K562 (cell line): ENCODE results near the gene FGD1. TPM values are rescaled to one million over a fixed set of nuclear protein-coding genes. Genes with fewer than 3 reads are reported as not detected.

Experiments
- ATAC-seq: fragments of 200-7000 bp; cut with Tn5 transposase; 3 replicates; pipeline ENCODE4 v1.9.1; 2020; ENCODE audit warnings: moderate library complexity
- BruUV-seq: library from RNA; stranded (reverse); fragments of 400-500 nt; replicated peaks from 2 replicates; lab custom pipeline; 2021; lab: Mats Ljungman, UMichigan
- CTCF ChIA-PET: fragments of 300-600 bp; formaldehyde crosslinking; extraction: SDS; loops from one replicate; lab custom pipeline; 2021; ENCODE audit warnings: low intra/inter-chr PET ratio; lab: Yijun Ruan, JAX
- POLR2A ChIA-PET: fragments of 300-600, 350-650 bp; sonication (Branson Sonifier 250); formaldehyde crosslinking; extraction: SDS; loops from one replicate; lab custom pipeline; 2021; ENCODE audit warnings: antibody characterized with exemption, inconsistent platforms; lab: Yijun Ruan, JAX
- DNase-seq, 4 experiments: peaks; one replicate each; pipeline versions ENCODE4 v3.0.0 to v3.0.0-alpha.2; 2011 to 2018; ENCODE audit warnings: low spot score in 3 of 4, mixed read lengths in 3 of 4; ENCODE audit errors: extremely low read depth in 1 of 4
- FAIRE-seq: peaks from 2 replicates; lab custom pipeline; 2011; peaks lifted over from hg19 to GRCh38; lab: Jason Lieb, UNC
- H2AFZ ChIP-seq: 2 replicates; pipeline ENCODE4 v1.6.0; 2011; ENCODE audit warnings: low read depth, low read length, control low read depth, inconsistent platforms
- H3K27ac ChIP-seq: fragments of 200-600 bp; 3 replicates; pipeline ENCODE4 v1.8.0; 2011; ENCODE audit warnings: low read depth, mild to moderate bottlenecking, control low read depth, inconsistent platforms, low read length, moderate library complexity, mixed read lengths; ENCODE audit errors: extremely low read depth
- H3K27me3 ChIP-seq, 2 experiments: fragments of 300-600 bp in 1 of 2; 2 replicates in 1 of 2; 3 replicates in 1 of 2; pipeline versions ENCODE4 v1.6.0 to v1.8.0; 2011; ENCODE audit warnings: inconsistent platforms in 2 of 2, low read length in 2 of 2, mild to moderate bottlenecking in 1 of 2, mixed read lengths in 1 of 2, moderate library complexity in 1 of 2; ENCODE audit not compliant: control insufficient read depth in 2 of 2, insufficient read depth in 2 of 2
- H3K36me3 ChIP-seq: fragments of 300-600 bp; 3 replicates; pipeline ENCODE4 v1.8.0; 2011; ENCODE audit warnings: mild to moderate bottlenecking, low read length, inconsistent platforms; ENCODE audit not compliant: control insufficient read depth, insufficient read depth
- H3K4me1 ChIP-seq, 2 experiments: fragments of 200-600 bp in 1 of 2; replicated peaks in 1 of 2; 2 replicates in 1 of 2; 3 replicates in 1 of 2; pipeline versions ENCODE4 v1.5.1 to v1.8.0; 2011; ENCODE audit warnings: inconsistent platforms in 2 of 2, low read length in 2 of 2, mild to moderate bottlenecking in 1 of 2, mixed read lengths in 1 of 2, moderate library complexity in 1 of 2; ENCODE audit not compliant: control insufficient read depth in 2 of 2, insufficient read depth in 2 of 2
- H3K4me2 ChIP-seq: 2 replicates; pipeline ENCODE4 v1.6.1; 2011; ENCODE audit warnings: low read length, control low read depth, inconsistent platforms, mixed read lengths; ENCODE audit not compliant: insufficient read depth
- H3K4me3 ChIP-seq: fragments of 200-600 bp; sonication (generic), shearing (Covaris generic); 2 replicates; pipeline ENCODE4 v1.5.1; 2016; ENCODE audit warnings: control low read depth, inconsistent platforms
- H3K79me2 ChIP-seq: fragments of 200-600 bp; 3 replicates; pipeline ENCODE4 v1.8.0; 2011; ENCODE audit warnings: low read length, inconsistent platforms; ENCODE audit not compliant: control insufficient read depth, insufficient read depth
- H3K9ac ChIP-seq, 2 experiments: 2 replicates each; pipeline versions ENCODE4 v1.6.0 to v1.6.1; 2011; ENCODE audit warnings: low read depth in 2 of 2, low read length in 2 of 2, control low read depth in 1 of 2, inconsistent platforms in 1 of 2, mild to moderate bottlenecking in 1 of 2, mixed read lengths in 1 of 2; ENCODE audit not compliant: insufficient read depth in 1 of 2
- H3K9me1 ChIP-seq: one replicate; pipeline ENCODE4 v1.6.0; 2011; ENCODE audit warnings: inconsistent platforms, mild to moderate bottlenecking, low read length, moderate library complexity; ENCODE audit not compliant: control insufficient read depth, insufficient read depth
- H3K9me3 ChIP-seq: replicated peaks from 2 replicates; pipeline ENCODE4 v1.5.1; 2011; ENCODE audit warnings: low read depth, low read length, inconsistent platforms; ENCODE audit not compliant: control insufficient read depth, insufficient read depth
- H4K20me1 ChIP-seq: replicated peaks from 2 replicates; pipeline ENCODE4 v1.6.1; 2011; ENCODE audit warnings: low read length, inconsistent platforms, mixed read lengths; ENCODE audit not compliant: control insufficient read depth, insufficient read depth
- CHD4 ChIP-seq: fragments of 200-600 bp; sonication (generic); IDR thresholded peaks from 3 replicates; pipeline ENCODE4 v1.6.1; 2012; ENCODE audit warnings: low read depth, mild to moderate bottlenecking, mixed read lengths, low read length, inconsistent platforms; ENCODE audit not compliant: insufficient read depth, insufficient replicate concordance, poor library complexity, severe bottlenecking
- CSDE1 ChIP-seq, 2 experiments: fragments of 450-650 bp; IDR thresholded peaks; 2 replicates each; pipeline ENCODE4 v1.6.1; 2016; ENCODE audit warnings: mild to moderate bottlenecking in 1 of 2
- FOS ChIP-seq: IDR thresholded peaks from 3 replicates; pipeline ENCODE4 v1.6.1; 2011; ENCODE audit not compliant: insufficient read length; ENCODE audit errors: extremely low read depth
- KLF13 ChIP-seq: fragments of 450-650 bp; IDR thresholded peaks from 2 replicates; pipeline ENCODE4 v1.6.1; 2016; ENCODE audit warnings: missing genetic modification characterization, low read depth, mild to moderate bottlenecking, missing compliant biosample characterization, moderate library complexity, borderline replicate concordance
- NR2F6 ChIP-seq: fragments of 450-650 bp; formaldehyde crosslinking; IDR thresholded peaks from 2 replicates; pipeline ENCODE4 v1.4.0; 2020; ENCODE audit warnings: mild to moderate bottlenecking
- RBFOX2 ChIP-seq: fragments of 200-400 bp; formaldehyde crosslinking; IDR thresholded peaks from 2 replicates; pipeline ENCODE4 v1.6.1; 2017; ENCODE audit warnings: low read depth, mild to moderate bottlenecking, low read length, moderate library complexity
- RCOR1 ChIP-seq, 2 experiments: IDR thresholded peaks; 2 replicates each; pipeline ENCODE4 v1.6.1; 2012; ENCODE audit warnings: low read depth in 2 of 2, low read length in 2 of 2, borderline replicate concordance in 1 of 2, improper control_type of control experiment in 1 of 2
- ZC3H4 ChIP-seq: sonication (generic); formaldehyde crosslinking; IDR thresholded peaks from 2 replicates; pipeline ENCODE4 v1.9.0; 2021; ENCODE audit warnings: missing genetic modification reagents, borderline replicate concordance
- ZFP30 ChIP-seq: fragments of 250-450 bp; sonication (Bioruptor Pico); IDR thresholded peaks from 2 replicates; pipeline ENCODE4 v1.8.0; 2022; ENCODE audit warnings: moderate library complexity, mild to moderate bottlenecking, inconsistent platforms, borderline replicate concordance
- ZKSCAN3 ChIP-seq: fragments of 250-450 bp; sonication (Bioruptor Pico); IDR thresholded peaks from 2 replicates; pipeline ENCODE4 v1.4.0; 2020
- WGBS: fragments of 100-300 bp; shearing (Covaris generic); methylation state at CpG from one replicate; pipeline ENCODE4 v1.1.6; 2016; ENCODE audit warnings: low coverage, mixed read lengths; ENCODE audit not compliant: insufficient coverage; ENCODE audit errors: missing lambda C conversion rate; 5-methylcytosine and 5-hydroxymethylcytosine counted together
- in situ Hi-C: fragments of 300-500 bp; cut with MboI; formaldehyde crosslinking; loops from 4 replicates; pipeline ENCODE4 v1.15.0; 2018; ENCODE audit warnings: inconsistent platforms, mixed read lengths
- intact Hi-C: fragments of 100-400 bp; cut with micrococcal nuclease; formaldehyde crosslinking; loops from 2 replicates; pipeline ENCODE4 v1.14.2; 2022
- polyA plus RNA-seq, 8 experiments: library from polyadenylated mRNA; depleted of rRNA in 4 of 8; stranded (reverse) in 5 of 8; unstranded in 3 of 8; fragments of >200 nt; fragmentation: Nextera tagmentation in 2 of 8; fragmentation: Illumina TruSeq in 1 of 8; extraction: Ambion mirVana in 2 of 8; extraction: Trizol in 1 of 8; gene quantifications; 2 replicates each; pipeline versions ENCODE4 v1.2.1 to v1.2.3, GENCODE V29; 2011 to 2014; ENCODE audit warnings: inconsistent platforms in 1 of 8, missing spikeins in 1 of 8
- total RNA-seq, 7 experiments: library from RNA; depleted of rRNA in 6 of 7; stranded (reverse); fragments of >200 nt in 6 of 7; fragmentation: Illumina TruSeq in 2 of 7; extraction: Trizol in 2 of 7; gene quantifications; 2 replicates each; pipeline versions ENCODE4 v1.2.1 to v1.2.3, GENCODE V29; 2011 to 2021; ENCODE audit warnings: low replicate concordance in 1 of 7
- TF ChIP-seq, protein P1 (sequence below): fragments of 450-650 bp; IDR thresholded peaks from 2 replicates; pipeline ENCODE4 v1.6.1; 2016; ENCODE audit warnings: mild to moderate bottlenecking, moderate library complexity

The FGD1 gene
- total and polyA plus RNA-seq, 9 of the 15 experiments (the other 6 are each of a cell fraction or from before 2014, with no cell fraction given): 0.01 to 0.09 (median 0.04) TPM; not detected in 2

DNA sequence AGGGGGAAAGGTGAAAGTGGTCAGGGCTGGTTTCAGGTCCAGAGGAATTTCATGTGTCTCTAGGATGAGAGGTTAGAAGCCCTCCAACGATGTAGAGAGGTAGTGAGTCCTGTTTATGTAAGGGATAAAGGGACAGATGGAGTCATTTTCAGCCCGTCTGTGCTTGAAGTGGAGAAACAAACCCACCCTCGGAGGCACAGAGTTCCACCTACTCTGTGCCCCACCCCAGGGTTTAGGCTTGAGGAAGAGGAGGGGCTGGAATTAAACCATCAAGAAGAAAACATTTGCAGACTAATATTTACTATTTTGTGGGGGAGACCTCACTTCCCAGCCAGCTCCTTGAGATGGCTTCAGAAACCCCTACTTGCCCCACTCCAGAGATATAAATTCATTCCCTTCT, 33.1 kb upstream of the FGD1 start:
- Histone ChIP-seq H3K27me3 (no peaks in the 10 kb centered on the region), H2AFZ (peak overlapping the region; percentile 99), H3K79me2 (peaks cover 41% of the 10 kb centered on the region), H3K4me2 (peak overlapping the region; percentile 82), H3K36me3 (peaks cover 29% of the 10 kb centered on the region), H3K4me1 (peaks cover 4 to 18% of the 10 kb centered on the region in 2 experiments; a peak in 3 of 5 replicates), H4K20me1 (no peaks in the 10 kb centered on the region), H3K9me1 (no peaks in the 10 kb centered on the region), H3K27ac (peak overlapping the region; percentile 96; the same call in 2 of the 3 replicates), H3K9ac (peak overlapping the region in 1 of 2 experiments; percentile 80; a peak in 2 of 4 replicates), H3K9me3 (peaks cover 6% of the 10 kb centered on the region), H3K4me3 (peak overlapping the region; percentile 89; the same call in 1 of the 2 replicates)
- in situ Hi-C loops (no loop called here), intact Hi-C loops (no loop called here)
- no TSS peak for BruUV-seq
- ATAC-seq (no peak), DNase-seq (peak in 1 of 4 experiments; percentile 8), FAIRE-seq (no peak)
- ChIA-PET POLR2A (no interaction called here), CTCF (no interaction called here)
- 69% methylated on average over 3 of the region's 3 CpGs for WGBS
- TF ChIP-seq, protein P1, sequence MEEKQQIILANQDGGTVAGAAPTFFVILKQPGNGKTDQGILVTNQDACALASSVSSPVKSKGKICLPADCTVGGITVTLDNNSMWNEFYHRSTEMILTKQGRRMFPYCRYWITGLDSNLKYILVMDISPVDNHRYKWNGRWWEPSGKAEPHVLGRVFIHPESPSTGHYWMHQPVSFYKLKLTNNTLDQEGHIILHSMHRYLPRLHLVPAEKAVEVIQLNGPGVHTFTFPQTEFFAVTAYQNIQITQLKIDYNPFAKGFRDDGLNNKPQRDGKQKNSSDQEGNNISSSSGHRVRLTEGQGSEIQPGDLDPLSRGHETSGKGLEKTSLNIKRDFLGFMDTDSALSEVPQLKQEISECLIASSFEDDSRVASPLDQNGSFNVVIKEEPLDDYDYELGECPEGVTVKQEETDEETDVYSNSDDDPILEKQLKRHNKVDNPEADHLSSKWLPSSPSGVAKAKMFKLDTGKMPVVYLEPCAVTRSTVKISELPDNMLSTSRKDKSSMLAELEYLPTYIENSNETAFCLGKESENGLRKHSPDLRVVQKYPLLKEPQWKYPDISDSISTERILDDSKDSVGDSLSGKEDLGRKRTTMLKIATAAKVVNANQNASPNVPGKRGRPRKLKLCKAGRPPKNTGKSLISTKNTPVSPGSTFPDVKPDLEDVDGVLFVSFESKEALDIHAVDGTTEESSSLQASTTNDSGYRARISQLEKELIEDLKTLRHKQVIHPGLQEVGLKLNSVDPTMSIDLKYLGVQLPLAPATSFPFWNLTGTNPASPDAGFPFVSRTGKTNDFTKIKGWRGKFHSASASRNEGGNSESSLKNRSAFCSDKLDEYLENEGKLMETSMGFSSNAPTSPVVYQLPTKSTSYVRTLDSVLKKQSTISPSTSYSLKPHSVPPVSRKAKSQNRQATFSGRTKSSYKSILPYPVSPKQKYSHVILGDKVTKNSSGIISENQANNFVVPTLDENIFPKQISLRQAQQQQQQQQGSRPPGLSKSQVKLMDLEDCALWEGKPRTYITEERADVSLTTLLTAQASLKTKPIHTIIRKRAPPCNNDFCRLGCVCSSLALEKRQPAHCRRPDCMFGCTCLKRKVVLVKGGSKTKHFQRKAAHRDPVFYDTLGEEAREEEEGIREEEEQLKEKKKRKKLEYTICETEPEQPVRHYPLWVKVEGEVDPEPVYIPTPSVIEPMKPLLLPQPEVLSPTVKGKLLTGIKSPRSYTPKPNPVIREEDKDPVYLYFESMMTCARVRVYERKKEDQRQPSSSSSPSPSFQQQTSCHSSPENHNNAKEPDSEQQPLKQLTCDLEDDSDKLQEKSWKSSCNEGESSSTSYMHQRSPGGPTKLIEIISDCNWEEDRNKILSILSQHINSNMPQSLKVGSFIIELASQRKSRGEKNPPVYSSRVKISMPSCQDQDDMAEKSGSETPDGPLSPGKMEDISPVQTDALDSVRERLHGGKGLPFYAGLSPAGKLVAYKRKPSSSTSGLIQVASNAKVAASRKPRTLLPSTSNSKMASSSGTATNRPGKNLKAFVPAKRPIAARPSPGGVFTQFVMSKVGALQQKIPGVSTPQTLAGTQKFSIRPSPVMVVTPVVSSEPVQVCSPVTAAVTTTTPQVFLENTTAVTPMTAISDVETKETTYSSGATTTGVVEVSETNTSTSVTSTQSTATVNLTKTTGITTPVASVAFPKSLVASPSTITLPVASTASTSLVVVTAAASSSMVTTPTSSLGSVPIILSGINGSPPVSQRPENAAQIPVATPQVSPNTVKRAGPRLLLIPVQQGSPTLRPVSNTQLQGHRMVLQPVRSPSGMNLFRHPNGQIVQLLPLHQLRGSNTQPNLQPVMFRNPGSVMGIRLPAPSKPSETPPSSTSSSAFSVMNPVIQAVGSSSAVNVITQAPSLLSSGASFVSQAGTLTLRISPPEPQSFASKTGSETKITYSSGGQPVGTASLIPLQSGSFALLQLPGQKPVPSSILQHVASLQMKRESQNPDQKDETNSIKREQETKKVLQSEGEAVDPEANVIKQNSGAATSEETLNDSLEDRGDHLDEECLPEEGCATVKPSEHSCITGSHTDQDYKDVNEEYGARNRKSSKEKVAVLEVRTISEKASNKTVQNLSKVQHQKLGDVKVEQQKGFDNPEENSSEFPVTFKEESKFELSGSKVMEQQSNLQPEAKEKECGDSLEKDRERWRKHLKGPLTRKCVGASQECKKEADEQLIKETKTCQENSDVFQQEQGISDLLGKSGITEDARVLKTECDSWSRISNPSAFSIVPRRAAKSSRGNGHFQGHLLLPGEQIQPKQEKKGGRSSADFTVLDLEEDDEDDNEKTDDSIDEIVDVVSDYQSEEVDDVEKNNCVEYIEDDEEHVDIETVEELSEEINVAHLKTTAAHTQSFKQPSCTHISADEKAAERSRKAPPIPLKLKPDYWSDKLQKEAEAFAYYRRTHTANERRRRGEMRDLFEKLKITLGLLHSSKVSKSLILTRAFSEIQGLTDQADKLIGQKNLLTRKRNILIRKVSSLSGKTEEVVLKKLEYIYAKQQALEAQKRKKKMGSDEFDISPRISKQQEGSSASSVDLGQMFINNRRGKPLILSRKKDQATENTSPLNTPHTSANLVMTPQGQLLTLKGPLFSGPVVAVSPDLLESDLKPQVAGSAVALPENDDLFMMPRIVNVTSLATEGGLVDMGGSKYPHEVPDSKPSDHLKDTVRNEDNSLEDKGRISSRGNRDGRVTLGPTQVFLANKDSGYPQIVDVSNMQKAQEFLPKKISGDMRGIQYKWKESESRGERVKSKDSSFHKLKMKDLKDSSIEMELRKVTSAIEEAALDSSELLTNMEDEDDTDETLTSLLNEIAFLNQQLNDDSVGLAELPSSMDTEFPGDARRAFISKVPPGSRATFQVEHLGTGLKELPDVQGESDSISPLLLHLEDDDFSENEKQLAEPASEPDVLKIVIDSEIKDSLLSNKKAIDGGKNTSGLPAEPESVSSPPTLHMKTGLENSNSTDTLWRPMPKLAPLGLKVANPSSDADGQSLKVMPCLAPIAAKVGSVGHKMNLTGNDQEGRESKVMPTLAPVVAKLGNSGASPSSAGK: no peak
- TF ChIP-seq NR2F6 (CRISPR knock-in tag) (no peak), KLF13 (tag) (no peak), CHD4 (no peak), CSDE1 (IDR thresholded peaks at IDR 0.05) (no peak), ZFP30 (no peak), ZKSCAN3 (no peak), ZC3H4 (CRISPR knock-in tag) (no peak), RBFOX2 (no peak), RCOR1 (IDR thresholded peaks at IDR 0.05; ENCODE audit: borderline replicate concordance in 1 of 2, low read depth in 2 of 2, low read length in 2 of 2) (no peak), FOS (no peak)
